HEK293 (cell line): ENCODE data around the gene RIPOR1.

Source experiments
- FEZF1 ChIP-seq: fragments of 450-650 bp; formaldehyde crosslinking; IDR thresholded peaks from 2 replicates; pipeline ENCODE4 v1.5.1; 2016; ENCODE audit warnings: missing biosample characterization, missing genetic modification characterization
- GLI4 ChIP-seq: fragments of 450-650 bp; formaldehyde crosslinking; IDR thresholded peaks from 2 replicates; pipeline ENCODE4 v1.5.1; 2016; ENCODE audit warnings: missing biosample characterization, missing genetic modification characterization
- KLF7 ChIP-seq: fragments of 450-650 bp; formaldehyde crosslinking; IDR thresholded peaks from 2 replicates; pipeline ENCODE4 v1.5.1; 2016; ENCODE audit warnings: missing biosample characterization, missing genetic modification characterization, borderline replicate concordance
- SP2 ChIP-seq: fragments of 450-650 bp; formaldehyde crosslinking; IDR thresholded peaks from 2 replicates; pipeline ENCODE4 v1.5.1; 2016; ENCODE audit warnings: missing biosample characterization, missing genetic modification characterization
- ZBTB17 ChIP-seq: fragments of 450-650 bp; formaldehyde crosslinking; IDR thresholded peaks from 2 replicates; pipeline ENCODE4 v1.5.1; 2016; ENCODE audit warnings: missing biosample characterization, missing genetic modification characterization
- ZFHX2 ChIP-seq: fragments of 450-650 bp; formaldehyde crosslinking; conservative IDR thresholded peaks from 2 replicates; pipeline ENCODE4 v1.5.1; 2016; ENCODE audit warnings: missing biosample characterization, missing genetic modification characterization
- ZFP37 ChIP-seq: fragments of 450-650 bp; formaldehyde crosslinking; IDR thresholded peaks from 2 replicates; pipeline ENCODE4 v1.5.1; 2016; ENCODE audit warnings: missing biosample characterization, missing genetic modification characterization
- ZNF133 ChIP-seq: fragments of 450-650 bp; formaldehyde crosslinking; IDR thresholded peaks from 2 replicates; pipeline ENCODE4 v1.5.1; 2016; ENCODE audit warnings: missing biosample characterization, missing genetic modification characterization
- ZNF223 ChIP-seq: fragments of 450-650 bp; formaldehyde crosslinking; IDR thresholded peaks from 2 replicates; pipeline ENCODE4 v1.5.1; 2016; ENCODE audit warnings: missing biosample characterization, missing genetic modification characterization
- ZNF274 ChIP-seq, 2 experiments: fragments of 200-500 bp in 1 of 2; fragments of 450-650 bp in 1 of 2; sonication (Bioruptor generic) in 1 of 2; formaldehyde crosslinking in 1 of 2; IDR thresholded peaks; 2 replicates each; pipeline versions ENCODE4 v1.5.1 to v1.6.1; 2014 to 2016; ENCODE audit warnings: borderline replicate concordance in 1 of 2, inconsistent platforms in 1 of 2, low read length in 1 of 2, missing biosample characterization in 1 of 2, missing genetic modification characterization in 1 of 2
- ZNF324 ChIP-seq: fragments of 450-650 bp; formaldehyde crosslinking; IDR thresholded peaks from 2 replicates; pipeline ENCODE4 v1.5.1; 2016; ENCODE audit warnings: missing biosample characterization, missing genetic modification characterization
- ZNF48 ChIP-seq: fragments of 450-650 bp; formaldehyde crosslinking; IDR thresholded peaks from 2 replicates; pipeline ENCODE4 v1.5.1; 2016; ENCODE audit warnings: missing biosample characterization, missing genetic modification characterization
- ZNF501 ChIP-seq: fragments of 450-650 bp; formaldehyde crosslinking; IDR thresholded peaks from 2 replicates; pipeline ENCODE4 v1.5.1; 2016; ENCODE audit warnings: missing biosample characterization, missing genetic modification characterization
- ZNF558 ChIP-seq: fragments of 450-650 bp; formaldehyde crosslinking; IDR thresholded peaks from 2 replicates; pipeline ENCODE4 v1.5.1; 2016; ENCODE audit warnings: missing biosample characterization, missing genetic modification characterization
- ZNF600 ChIP-seq: fragments of 450-650 bp; formaldehyde crosslinking; IDR thresholded peaks from 2 replicates; pipeline ENCODE4 v1.5.1; 2016; ENCODE audit warnings: missing biosample characterization, missing genetic modification characterization
- ZNF610 ChIP-seq: fragments of 450-650 bp; formaldehyde crosslinking; IDR thresholded peaks from 2 replicates; pipeline ENCODE4 v1.5.1; 2016; ENCODE audit warnings: missing biosample characterization, missing genetic modification characterization, borderline replicate concordance
- ZNF792 ChIP-seq: fragments of 450-650 bp; formaldehyde crosslinking; IDR thresholded peaks from 2 replicates; pipeline ENCODE4 v1.5.1; 2016; ENCODE audit warnings: missing biosample characterization, missing genetic modification characterization
- ZSCAN23 ChIP-seq: fragments of 450-650 bp; formaldehyde crosslinking; IDR thresholded peaks from 2 replicates; pipeline ENCODE4 v1.5.1; 2016; ENCODE audit warnings: missing biosample characterization, missing genetic modification characterization
- ZXDB ChIP-seq: fragments of 450-650 bp; formaldehyde crosslinking; IDR thresholded peaks from 2 replicates; pipeline ENCODE4 v1.5.1; 2016; ENCODE audit warnings: missing biosample characterization, missing genetic modification characterization
- TF ChIP-seq, protein P1 (sequence below): fragments of 450-650 bp; formaldehyde crosslinking; IDR thresholded peaks from 2 replicates; pipeline ENCODE4 v1.5.1; 2017; ENCODE audit warnings: missing biosample characterization, mild to moderate bottlenecking, missing genetic modification characterization, moderate library complexity
- TF ChIP-seq, protein P2 (sequence below): fragments of 450-650 bp; formaldehyde crosslinking; IDR thresholded peaks from 2 replicates; pipeline ENCODE4 v1.5.1; 2016; ENCODE audit warnings: missing biosample characterization, missing genetic modification characterization
- TF ChIP-seq, protein P3 (sequence below): fragments of 450-650 bp; formaldehyde crosslinking; IDR thresholded peaks from 2 replicates; pipeline ENCODE4; 2016; ENCODE audit warnings: missing biosample characterization, missing genetic modification characterization
- TF ChIP-seq, protein P4 (sequence below): fragments of 450-650 bp; formaldehyde crosslinking; IDR thresholded peaks from 2 replicates; pipeline ENCODE4 v1.5.1; 2017; ENCODE audit warnings: missing biosample characterization, missing genetic modification characterization
- TF ChIP-seq, protein P5 (sequence below): fragments of 450-650 bp; formaldehyde crosslinking; conservative IDR thresholded peaks from 2 replicates; pipeline ENCODE4 v1.5.1; 2016; ENCODE audit warnings: low read depth, missing biosample characterization, missing genetic modification characterization
- TF ChIP-seq, protein P6 (sequence below): fragments of 450-650 bp; formaldehyde crosslinking; IDR thresholded peaks from 2 replicates; pipeline ENCODE4 v1.5.1; 2016; ENCODE audit warnings: missing biosample characterization, missing genetic modification characterization
- TF ChIP-seq, protein P7 (sequence below): fragments of 450-650 bp; formaldehyde crosslinking; IDR thresholded peaks from 2 replicates; pipeline ENCODE4 v1.5.1; 2016; ENCODE audit warnings: missing biosample characterization, missing genetic modification characterization
- TF ChIP-seq, protein P8 (sequence below): fragments of 450-650 bp; formaldehyde crosslinking; IDR thresholded peaks from 2 replicates; pipeline ENCODE4 v1.5.1; 2016; ENCODE audit warnings: missing biosample characterization, missing genetic modification characterization

RIPOR1 gene

DNA sequence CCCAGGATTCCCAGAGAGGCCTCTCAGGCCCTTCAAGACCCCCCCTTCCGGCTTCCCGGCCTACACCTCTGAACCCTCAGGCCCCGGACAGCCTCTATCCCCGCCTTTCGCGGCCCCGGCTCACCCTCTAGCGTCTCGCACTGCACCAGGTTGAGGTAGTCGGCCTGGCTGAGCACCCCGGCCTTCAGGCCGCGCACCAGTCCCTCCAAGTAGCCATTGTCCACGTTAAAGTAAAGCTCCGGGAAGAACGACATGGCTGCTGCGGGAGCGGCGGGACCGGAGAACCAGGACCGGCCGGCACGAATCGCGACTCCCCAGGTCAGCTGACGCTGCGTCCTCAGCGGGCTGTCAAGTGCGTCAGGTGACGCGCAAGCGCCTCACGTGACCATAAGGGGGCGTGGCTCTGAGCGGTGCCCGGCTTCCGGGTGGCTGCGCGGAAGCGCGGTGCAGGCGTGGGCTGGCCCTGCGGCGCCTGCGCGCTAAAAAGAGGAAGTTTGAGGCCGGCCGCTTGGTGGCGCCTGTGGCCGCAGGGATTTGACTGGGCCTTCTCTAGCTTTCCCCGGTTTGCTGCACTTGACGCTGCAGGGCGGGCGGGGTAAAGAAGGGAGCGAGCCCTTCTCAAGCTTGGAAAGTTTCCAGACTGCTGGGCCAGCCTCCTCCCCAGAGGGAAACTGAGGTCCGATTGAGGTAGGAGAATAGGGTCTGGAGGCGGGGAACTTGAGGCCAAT lies 47.6 kb upstream of the RIPOR1 start, which contains the start of gene ATP6V0D1 (continued):
- TF ChIP-seq, protein P1, sequence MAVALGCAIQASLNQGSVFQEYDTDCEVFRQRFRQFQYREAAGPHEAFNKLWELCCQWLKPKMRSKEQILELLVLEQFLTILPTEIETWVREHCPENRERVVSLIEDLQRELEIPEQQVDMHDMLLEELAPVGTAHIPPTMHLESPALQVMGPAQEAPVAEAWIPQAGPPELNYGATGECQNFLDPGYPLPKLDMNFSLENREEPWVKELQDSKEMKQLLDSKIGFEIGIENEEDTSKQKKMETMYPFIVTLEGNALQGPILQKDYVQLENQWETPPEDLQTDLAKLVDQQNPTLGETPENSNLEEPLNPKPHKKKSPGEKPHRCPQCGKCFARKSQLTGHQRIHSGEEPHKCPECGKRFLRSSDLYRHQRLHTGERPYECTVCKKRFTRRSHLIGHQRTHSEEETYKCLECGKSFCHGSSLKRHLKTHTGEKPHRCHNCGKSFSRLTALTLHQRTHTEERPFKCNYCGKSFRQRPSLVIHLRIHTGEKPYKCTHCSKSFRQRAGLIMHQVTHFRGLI (tag by site-specific recombination), result peak; percentile 59; the same call in 1 of the 2 replicates
- TF ChIP-seq ZNF558 (tag by site-specific recombination), result no peak
- no peak for TF ChIP-seq ZNF274 (IDR thresholded peaks at IDR 0.05; ENCODE audit: low read length)
- no peak for TF ChIP-seq ZNF274 (tag by site-specific recombination; IDR thresholded peaks at IDR 0.05; ENCODE audit: borderline replicate concordance)
- TF ChIP-seq, protein P2, sequence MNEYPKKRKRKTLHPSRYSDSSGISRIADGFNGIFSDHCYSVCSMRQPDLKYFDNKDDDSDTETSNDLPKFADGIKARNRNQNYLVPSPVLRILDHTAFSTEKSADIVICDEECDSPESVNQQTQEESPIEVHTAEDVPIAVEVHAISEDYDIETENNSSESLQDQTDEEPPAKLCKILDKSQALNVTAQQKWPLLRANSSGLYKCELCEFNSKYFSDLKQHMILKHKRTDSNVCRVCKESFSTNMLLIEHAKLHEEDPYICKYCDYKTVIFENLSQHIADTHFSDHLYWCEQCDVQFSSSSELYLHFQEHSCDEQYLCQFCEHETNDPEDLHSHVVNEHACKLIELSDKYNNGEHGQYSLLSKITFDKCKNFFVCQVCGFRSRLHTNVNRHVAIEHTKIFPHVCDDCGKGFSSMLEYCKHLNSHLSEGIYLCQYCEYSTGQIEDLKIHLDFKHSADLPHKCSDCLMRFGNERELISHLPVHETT, result peak; percentile 10; the same call in 1 of the 2 replicates
- peak; percentile 61 for TF ChIP-seq FEZF1 (tag by site-specific recombination)
- TF ChIP-seq ZSCAN23 (tag by site-specific recombination), result no peak
- TF ChIP-seq ZNF610, result peak; percentile 92; the same call in 1 of the 2 replicates
- TF ChIP-seq KLF7 (tag by site-specific recombination), result no peak
- TF ChIP-seq, protein P3, sequence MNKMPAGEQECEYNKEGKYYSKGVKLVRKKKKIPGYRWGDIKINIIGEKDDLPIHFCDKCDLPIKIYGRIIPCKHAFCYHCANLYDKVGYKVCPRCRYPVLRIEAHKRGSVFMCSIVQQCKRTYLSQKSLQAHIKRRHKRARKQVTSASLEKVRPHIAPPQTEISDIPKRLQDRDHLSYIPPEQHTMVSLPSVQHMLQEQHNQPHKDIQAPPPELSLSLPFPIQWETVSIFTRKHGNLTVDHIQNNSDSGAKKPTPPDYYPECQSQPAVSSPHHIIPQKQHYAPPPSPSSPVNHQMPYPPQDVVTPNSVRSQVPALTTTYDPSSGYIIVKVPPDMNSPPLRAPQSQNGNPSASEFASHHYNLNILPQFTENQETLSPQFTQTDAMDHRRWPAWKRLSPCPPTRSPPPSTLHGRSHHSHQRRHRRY, result no peak
- no peak for TF ChIP-seq ZNF792 (tag by site-specific recombination)
- TF ChIP-seq ZNF223 (tag by site-specific recombination), result no peak
- TF ChIP-seq ZXDB (tag by site-specific recombination), result peak; percentile 82
- TF ChIP-seq, protein P4, sequence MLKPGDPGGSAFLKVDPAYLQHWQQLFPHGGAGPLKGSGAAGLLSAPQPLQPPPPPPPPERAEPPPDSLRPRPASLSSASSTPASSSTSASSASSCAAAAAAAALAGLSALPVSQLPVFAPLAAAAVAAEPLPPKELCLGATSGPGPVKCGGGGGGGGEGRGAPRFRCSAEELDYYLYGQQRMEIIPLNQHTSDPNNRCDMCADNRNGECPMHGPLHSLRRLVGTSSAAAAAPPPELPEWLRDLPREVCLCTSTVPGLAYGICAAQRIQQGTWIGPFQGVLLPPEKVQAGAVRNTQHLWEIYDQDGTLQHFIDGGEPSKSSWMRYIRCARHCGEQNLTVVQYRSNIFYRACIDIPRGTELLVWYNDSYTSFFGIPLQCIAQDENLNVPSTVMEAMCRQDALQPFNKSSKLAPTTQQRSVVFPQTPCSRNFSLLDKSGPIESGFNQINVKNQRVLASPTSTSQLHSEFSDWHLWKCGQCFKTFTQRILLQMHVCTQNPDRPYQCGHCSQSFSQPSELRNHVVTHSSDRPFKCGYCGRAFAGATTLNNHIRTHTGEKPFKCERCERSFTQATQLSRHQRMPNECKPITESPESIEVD, result no peak
- TF ChIP-seq, protein P5, sequence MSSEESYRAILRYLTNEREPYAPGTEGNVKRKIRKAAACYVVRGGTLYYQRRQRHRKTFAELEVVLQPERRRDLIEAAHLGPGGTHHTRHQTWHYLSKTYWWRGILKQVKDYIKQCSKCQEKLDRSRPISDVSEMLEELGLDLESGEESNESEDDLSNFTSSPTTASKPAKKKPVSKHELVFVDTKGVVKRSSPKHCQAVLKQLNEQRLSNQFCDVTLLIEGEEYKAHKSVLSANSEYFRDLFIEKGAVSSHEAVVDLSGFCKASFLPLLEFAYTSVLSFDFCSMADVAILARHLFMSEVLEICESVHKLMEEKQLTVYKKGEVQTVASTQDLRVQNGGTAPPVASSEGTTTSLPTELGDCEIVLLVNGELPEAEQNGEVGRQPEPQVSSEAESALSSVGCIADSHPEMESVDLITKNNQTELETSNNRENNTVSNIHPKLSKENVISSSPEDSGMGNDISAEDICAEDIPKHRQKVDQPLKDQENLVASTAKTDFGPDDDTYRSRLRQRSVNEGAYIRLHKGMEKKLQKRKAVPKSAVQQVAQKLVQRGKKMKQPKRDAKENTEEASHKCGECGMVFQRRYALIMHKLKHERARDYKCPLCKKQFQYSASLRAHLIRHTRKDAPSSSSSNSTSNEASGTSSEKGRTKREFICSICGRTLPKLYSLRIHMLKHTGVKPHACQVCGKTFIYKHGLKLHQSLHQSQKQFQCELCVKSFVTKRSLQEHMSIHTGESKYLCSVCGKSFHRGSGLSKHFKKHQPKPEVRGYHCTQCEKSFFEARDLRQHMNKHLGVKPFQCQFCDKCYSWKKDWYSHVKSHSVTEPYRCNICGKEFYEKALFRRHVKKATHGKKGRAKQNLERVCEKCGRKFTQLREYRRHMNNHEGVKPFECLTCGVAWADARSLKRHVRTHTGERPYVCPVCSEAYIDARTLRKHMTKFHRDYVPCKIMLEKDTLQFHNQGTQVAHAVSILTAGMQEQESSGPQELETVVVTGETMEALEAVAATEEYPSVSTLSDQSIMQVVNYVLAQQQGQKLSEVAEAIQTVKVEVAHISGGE, result peak; percentile 59
- no peak for TF ChIP-seq ZFP37 (tag by site-specific recombination)
- TF ChIP-seq ZNF133 (tag by site-specific recombination), result no peak
- TF ChIP-seq, protein P6, sequence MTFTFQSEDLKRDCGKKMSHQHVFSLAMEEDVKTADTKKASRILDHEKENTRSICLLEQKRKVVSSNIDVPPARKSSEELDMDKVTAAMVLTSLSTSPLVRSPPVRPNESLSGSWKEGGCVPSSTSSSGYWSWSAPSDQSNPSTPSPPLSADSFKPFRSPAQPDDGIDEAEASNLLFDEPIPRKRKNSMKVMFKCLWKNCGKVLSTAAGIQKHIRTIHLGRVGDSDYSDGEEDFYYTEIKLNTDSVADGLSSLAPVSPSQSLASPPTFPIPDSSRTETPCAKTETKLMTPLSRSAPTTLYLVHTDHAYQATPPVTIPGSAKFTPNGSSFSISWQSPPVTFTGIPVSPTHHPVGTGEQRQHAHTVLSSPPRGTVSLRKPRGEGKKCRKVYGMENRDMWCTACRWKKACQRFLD (tag by site-specific recombination), result peak; percentile 100
- peak; percentile 75 for TF ChIP-seq SP2 (tag by site-specific recombination)
- TF ChIP-seq ZNF501, result no peak
- no peak for TF ChIP-seq ZNF48 (tag by site-specific recombination)
- TF ChIP-seq ZBTB17, result peak; percentile 41
- no peak for TF ChIP-seq ZNF600 (tag by site-specific recombination)
- TF ChIP-seq, protein P7, sequence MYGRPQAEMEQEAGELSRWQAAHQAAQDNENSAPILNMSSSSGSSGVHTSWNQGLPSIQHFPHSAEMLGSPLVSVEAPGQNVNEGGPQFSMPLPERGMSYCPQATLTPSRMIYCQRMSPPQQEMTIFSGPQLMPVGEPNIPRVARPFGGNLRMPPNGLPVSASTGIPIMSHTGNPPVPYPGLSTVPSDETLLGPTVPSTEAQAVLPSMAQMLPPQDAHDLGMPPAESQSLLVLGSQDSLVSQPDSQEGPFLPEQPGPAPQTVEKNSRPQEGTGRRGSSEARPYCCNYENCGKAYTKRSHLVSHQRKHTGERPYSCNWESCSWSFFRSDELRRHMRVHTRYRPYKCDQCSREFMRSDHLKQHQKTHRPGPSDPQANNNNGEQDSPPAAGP, result peak; percentile 43; the same call in 1 of the 2 replicates
- no peak for TF ChIP-seq ZNF324 (tag by site-specific recombination)
- peak; percentile 58 for TF ChIP-seq ZFHX2 (tag by site-specific recombination)
- TF ChIP-seq, protein P8, sequence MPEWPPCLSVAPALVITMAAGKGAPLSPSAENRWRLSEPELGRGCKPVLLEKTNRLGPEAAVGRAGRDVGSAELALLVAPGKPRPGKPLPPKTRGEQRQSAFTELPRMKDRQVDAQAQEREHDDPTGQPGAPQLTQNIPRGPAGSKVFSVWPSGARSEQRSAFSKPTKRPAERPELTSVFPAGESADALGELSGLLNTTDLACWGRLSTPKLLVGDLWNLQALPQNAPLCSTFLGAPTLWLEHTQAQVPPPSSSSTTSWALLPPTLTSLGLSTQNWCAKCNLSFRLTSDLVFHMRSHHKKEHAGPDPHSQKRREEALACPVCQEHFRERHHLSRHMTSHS (tag by site-specific recombination), result no peak
- no peak for TF ChIP-seq GLI4 (tag by site-specific recombination)
